ENCODE data around the gene GALNT18. TPM values are rescaled to one million over a fixed set of nuclear protein-coding genes. Genes with fewer than 3 reads are reported as not detected.

GALNT18 gene
- total and polyA plus RNA-seq, 4 donors, result 17.7 to 109 (median 63.7) TPM

DNA sequence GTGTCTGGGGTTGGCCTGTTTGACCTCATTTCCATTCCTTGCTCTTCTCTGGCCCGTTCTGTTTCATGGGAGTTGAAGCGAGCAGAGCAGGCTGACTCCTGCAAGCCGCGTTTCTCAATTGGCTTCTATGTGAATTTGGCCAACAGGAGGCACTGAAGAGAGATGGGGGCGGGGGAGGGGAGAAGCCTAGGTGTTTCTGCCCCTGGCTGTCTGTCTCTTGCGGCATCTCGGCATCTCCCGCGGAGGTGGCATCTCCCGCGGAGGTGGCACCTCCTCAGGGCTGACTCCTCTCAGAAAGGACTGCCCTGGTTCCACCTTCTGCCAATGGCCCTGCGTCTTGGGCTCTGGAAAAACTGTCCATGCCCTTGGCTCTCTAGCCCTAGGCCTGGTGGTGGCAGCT, 143.1 kb downstream of the GALNT18 start:
- H3K4me3 ChIP-seq, result no peak overlapping the region
- H3K9me3 ChIP-seq (ENCODE audit: control insufficient read depth in 4 of 4, insufficient read depth in 3 of 4, low read length in 3 of 4), result no peaks in the 10 kb centered on the region
- no peaks in the 10 kb centered on the region for H3K27me3 ChIP-seq (ENCODE audit: control insufficient read depth in 3 of 3, insufficient read depth in 3 of 3, low read length in 2 of 3)
- H3K27ac ChIP-seq (ENCODE audit: low read depth in 1 of 2, low read length in 1 of 2), result no peak overlapping the region
- H3K4me1 ChIP-seq (ENCODE audit: control insufficient read depth in 5 of 5, insufficient read depth in 5 of 5, low read length in 5 of 5), result peaks cover 0 to 14% (median 0%) of the 10 kb centered on the region in 5 donors
- no peaks in the 10 kb centered on the region for H3K36me3 ChIP-seq (ENCODE audit: control insufficient read depth in 4 of 4, insufficient read depth in 4 of 4, low read length in 4 of 4)
- 85 to 87% methylated on average over 11 to 12 of the region's 12 CpGs for WGBS, 2 donors
- ATAC-seq (ENCODE audit: insufficient read depth, low FRiP score) (no peak), DNase-seq (no peak)
- TF ChIP-seq, protein P1, sequence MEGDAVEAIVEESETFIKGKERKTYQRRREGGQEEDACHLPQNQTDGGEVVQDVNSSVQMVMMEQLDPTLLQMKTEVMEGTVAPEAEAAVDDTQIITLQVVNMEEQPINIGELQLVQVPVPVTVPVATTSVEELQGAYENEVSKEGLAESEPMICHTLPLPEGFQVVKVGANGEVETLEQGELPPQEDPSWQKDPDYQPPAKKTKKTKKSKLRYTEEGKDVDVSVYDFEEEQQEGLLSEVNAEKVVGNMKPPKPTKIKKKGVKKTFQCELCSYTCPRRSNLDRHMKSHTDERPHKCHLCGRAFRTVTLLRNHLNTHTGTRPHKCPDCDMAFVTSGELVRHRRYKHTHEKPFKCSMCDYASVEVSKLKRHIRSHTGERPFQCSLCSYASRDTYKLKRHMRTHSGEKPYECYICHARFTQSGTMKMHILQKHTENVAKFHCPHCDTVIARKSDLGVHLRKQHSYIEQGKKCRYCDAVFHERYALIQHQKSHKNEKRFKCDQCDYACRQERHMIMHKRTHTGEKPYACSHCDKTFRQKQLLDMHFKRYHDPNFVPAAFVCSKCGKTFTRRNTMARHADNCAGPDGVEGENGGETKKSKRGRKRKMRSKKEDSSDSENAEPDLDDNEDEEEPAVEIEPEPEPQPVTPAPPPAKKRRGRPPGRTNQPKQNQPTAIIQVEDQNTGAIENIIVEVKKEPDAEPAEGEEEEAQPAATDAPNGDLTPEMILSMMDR (IDR thresholded peaks at IDR 0.05; ENCODE audit: control extremely low read depth, extremely low read depth), result no peak
- no peak overlapping the region for H3K9ac ChIP-seq (ENCODE audit: insufficient read depth in 1 of 2, low read length in 2 of 2)

DNA sequence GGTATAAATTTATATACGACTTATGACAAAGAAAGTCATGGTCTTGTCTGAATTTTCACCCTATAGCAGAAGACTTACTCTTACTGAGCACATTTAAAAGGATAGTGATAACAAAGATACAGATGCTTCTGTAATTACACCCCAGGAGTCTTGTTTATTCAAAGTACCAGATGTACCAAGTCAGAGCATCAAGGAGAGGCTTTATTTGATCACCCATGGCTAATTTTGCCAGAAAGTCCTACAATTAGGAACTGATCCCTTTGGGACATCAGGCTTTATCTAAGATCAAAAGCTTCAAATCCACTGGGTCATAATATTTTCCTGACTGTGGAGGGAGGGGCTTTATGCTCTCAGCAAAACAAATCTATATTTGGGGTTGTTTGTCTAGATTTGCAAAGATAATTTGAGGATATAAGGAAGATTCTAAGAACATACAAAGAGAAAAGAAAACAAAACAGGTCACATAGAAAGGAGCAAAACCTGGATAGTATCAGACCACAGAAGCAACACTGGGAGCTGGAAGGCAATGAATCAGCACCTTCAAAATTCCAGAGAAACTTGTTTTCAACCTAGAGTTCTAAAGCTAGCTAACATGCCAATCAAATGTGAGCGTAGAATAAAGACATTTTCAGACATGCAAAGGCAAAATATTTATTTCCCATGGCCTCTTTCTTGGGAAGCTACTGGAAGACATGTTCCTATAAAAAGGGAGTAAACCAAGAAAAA, 143.9 kb downstream of the GALNT18 start:
- H3K9ac ChIP-seq (ENCODE audit: insufficient read depth in 1 of 2, low read length in 2 of 2), result no peak overlapping the region
- DNase-seq (no peak), ATAC-seq (ENCODE audit: insufficient read depth, low FRiP score) (no peak)
- no peaks in the 10 kb centered on the region for H3K36me3 ChIP-seq (ENCODE audit: control insufficient read depth in 4 of 4, insufficient read depth in 4 of 4, low read length in 4 of 4)
- no peak overlapping the region for H3K27ac ChIP-seq (ENCODE audit: low read depth in 1 of 2, low read length in 1 of 2)
- H3K4me3 ChIP-seq, result no peak overlapping the region
- TF ChIP-seq, protein P1 (IDR thresholded peaks at IDR 0.05; ENCODE audit: control extremely low read depth, extremely low read depth), result no peak
- WGBS, 2 donors, result 68 to 71% methylated on average over 2 of the region's 2 CpGs
- no peaks in the 10 kb centered on the region for H3K27me3 ChIP-seq (ENCODE audit: control insufficient read depth in 3 of 3, insufficient read depth in 3 of 3, low read length in 2 of 3)
- H3K4me1 ChIP-seq (ENCODE audit: control insufficient read depth in 5 of 5, insufficient read depth in 5 of 5, low read length in 5 of 5), result peaks cover 0 to 14% (median 0%) of the 10 kb centered on the region in 5 donors
- no peaks in the 10 kb centered on the region for H3K9me3 ChIP-seq (ENCODE audit: control insufficient read depth in 4 of 4, insufficient read depth in 3 of 4, low read length in 3 of 4)

DNA sequence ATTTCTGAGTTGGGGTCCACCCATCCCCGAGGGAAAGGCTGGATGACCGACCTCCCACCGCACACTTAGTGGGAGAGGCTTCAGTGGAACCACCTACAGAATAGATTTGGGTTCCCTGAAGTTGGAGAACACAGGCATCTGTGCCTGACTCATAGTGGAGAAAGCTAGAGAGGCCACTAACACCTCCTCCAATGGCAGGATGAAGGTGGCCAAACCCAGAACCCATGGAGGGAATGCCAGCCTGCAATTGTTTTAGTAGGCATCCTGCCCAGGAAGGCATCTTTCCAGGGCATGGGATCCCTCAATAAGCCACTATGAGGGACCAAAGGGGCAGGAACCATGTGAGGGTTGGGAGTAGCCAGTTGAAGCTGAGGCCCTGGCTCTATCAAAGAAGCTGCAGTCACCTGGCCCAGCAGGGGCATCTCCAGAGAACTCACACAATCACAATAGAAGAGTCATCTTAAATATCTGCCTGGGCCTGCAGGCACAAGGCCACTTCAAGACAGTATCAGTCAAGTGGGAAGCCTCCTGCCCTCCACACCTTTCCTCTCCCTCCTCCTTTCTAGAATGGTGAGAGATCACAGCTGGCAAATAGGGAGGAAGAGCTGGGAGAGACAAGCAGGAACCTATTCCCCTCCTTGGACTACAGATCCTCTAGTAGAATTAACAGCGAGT, 144.7 kb downstream of the GALNT18 start:
- Histone ChIP-seq H3K9ac (ENCODE audit: insufficient read depth in 1 of 2, low read length in 2 of 2) (no peak overlapping the region), H3K4me1 (ENCODE audit: control insufficient read depth in 5 of 5, insufficient read depth in 5 of 5, low read length in 5 of 5) (peaks cover 0 to 11% (median 0%) of the 10 kb centered on the region in 5 donors), H3K36me3 (ENCODE audit: control insufficient read depth in 4 of 4, insufficient read depth in 4 of 4, low read length in 4 of 4) (no peaks in the 10 kb centered on the region), H3K9me3 (ENCODE audit: control insufficient read depth in 4 of 4, insufficient read depth in 3 of 4, low read length in 3 of 4) (no peaks in the 10 kb centered on the region), H3K27ac (ENCODE audit: low read depth in 1 of 2, low read length in 1 of 2) (no peak overlapping the region), H3K27me3 (ENCODE audit: control insufficient read depth in 3 of 3, insufficient read depth in 3 of 3, low read length in 2 of 3) (no peaks in the 10 kb centered on the region), H3K4me3 (no peak overlapping the region)
- TF ChIP-seq, protein P1 (IDR thresholded peaks at IDR 0.05; ENCODE audit: control extremely low read depth, extremely low read depth), result no peak
- ATAC-seq (ENCODE audit: insufficient read depth, low FRiP score), result no peak
- WGBS, 2 donors, result 64 to 86% methylated on average over 4 of the region's 4 CpGs
- DNase-seq, result no peak
